ENCODE measurements around the gene CMTM2. TPM values are rescaled to one million over a fixed set of nuclear protein-coding genes. Genes with fewer than 3 reads are reported as not detected.

The CMTM2 gene
- total RNA-seq, 1 experiment from 2014 or later, result not detected

GRCh38 chr16:66544016-66544757 lies 35.1 kb upstream of the CMTM2 start:
- ATAC-seq, result no peak
- Histone ChIP-seq H3K27ac (ENCODE audit: low read length) (no peak overlapping the region), H3K4me1 (ENCODE audit: control insufficient read depth, insufficient read depth, low read length) (peaks cover 12% of the 10 kb centered on the region), H3K4me3 (ENCODE audit: low read depth in 2 of 2, low read length in 2 of 2) (no peak overlapping the region), H3K36me3 (ENCODE audit: control insufficient read depth, insufficient read depth, low read length) (no peaks in the 10 kb centered on the region), H3K9me3 (ENCODE audit: control insufficient read depth, insufficient read depth, low read depth, low read length) (no peaks in the 10 kb centered on the region), H3K27me3 (ENCODE audit: control insufficient read depth, insufficient read depth, low read length) (no peaks in the 10 kb centered on the region)
- no peak for TF ChIP-seq SIN3A (IDR thresholded peaks at IDR 0.05; ENCODE audit: borderline replicate concordance, insufficient read depth, low read depth, low read length)
- TF ChIP-seq REST (IDR thresholded peaks at IDR 0.05; ENCODE audit: insufficient read depth in 1 of 2, low read depth in 2 of 2, low read length in 1 of 2), result no peak
- no peak for TF ChIP-seq TCF7L2 (IDR thresholded peaks at IDR 0.05; ENCODE audit: low read depth, low read length)
- TF ChIP-seq CTCF (IDR thresholded peaks at IDR 0.05), result no peak
- TF ChIP-seq POLR2AphosphoS5 (IDR thresholded peaks at IDR 0.05; ENCODE audit: low read depth, low read length), result no peak
- in situ Hi-C loops (cut with HindIII; ENCODE audit: low pct_unique_long_range_greater_than_20kb, low sequenced_read_pairs), result no loop called here
- ChIA-PET POLR2A (no interaction called here), CTCF (no interaction called here)
- no TSS peak for BruUV-seq (replicated peaks)
- intact Hi-C loops (cut with micrococcal nuclease; ENCODE audit: unreplicated experiment), result no loop called here
- no peak for DNase-seq (ENCODE audit: low read depth, low spot score)

- Histone ChIP-seq H3K36me3 (ENCODE audit: control insufficient read depth, insufficient read depth, low read length) (no peaks in the 10 kb centered on the region), H3K4me3 (ENCODE audit: low read depth in 2 of 2, low read length in 2 of 2) (no peak overlapping the region), H3K4me1 (ENCODE audit: control insufficient read depth, insufficient read depth, low read length) (peaks cover 28% of the 10 kb centered on the region), H3K9me3 (ENCODE audit: control insufficient read depth, insufficient read depth, low read depth, low read length) (no peaks in the 10 kb centered on the region), H3K27me3 (ENCODE audit: control insufficient read depth, insufficient read depth, low read length) (no peaks in the 10 kb centered on the region), H3K27ac (ENCODE audit: low read length) (no peak overlapping the region)
- intact Hi-C loops (cut with micrococcal nuclease; ENCODE audit: unreplicated experiment), result no loop called here
- CTCF ChIA-PET, result no interaction called here
- ATAC-seq (no peak), DNase-seq (ENCODE audit: low read depth, low spot score) (no peak)
- no TSS peak for BruUV-seq (replicated peaks)
- TF ChIP-seq SIN3A (IDR thresholded peaks at IDR 0.05; ENCODE audit: borderline replicate concordance, insufficient read depth, low read depth, low read length) (no peak), POLR2AphosphoS5 (IDR thresholded peaks at IDR 0.05; ENCODE audit: low read depth, low read length) (no peak), TCF7L2 (IDR thresholded peaks at IDR 0.05; ENCODE audit: low read depth, low read length) (no peak), REST (IDR thresholded peaks at IDR 0.05; ENCODE audit: insufficient read depth in 1 of 2, low read depth in 2 of 2, low read length in 1 of 2) (no peak), CTCF (IDR thresholded peaks at IDR 0.05) (no peak)
- in situ Hi-C loops (cut with HindIII; ENCODE audit: low pct_unique_long_range_greater_than_20kb, low sequenced_read_pairs), result no loop called here
- POLR2A ChIA-PET, result no interaction called here
These were observed 31.9 kb upstream of the CMTM2 start for GRCh38 chr16:66547101-66547989.

Measured in Panc1 (cell line).